SK-N-SH (cell line): ENCODE results near the gene LAMA1. TPM values are rescaled to one million over a fixed set of nuclear protein-coding genes. Genes with fewer than 3 reads are reported as not detected.

Source experiments
- TAF1 ChIP-seq: IDR thresholded peaks from 2 replicates; pipeline ENCODE4 v1.6.1; 2012; ENCODE audit warnings: low read depth, mild to moderate bottlenecking, low read length, moderate library complexity, borderline replicate concordance
- TCF12 ChIP-seq: IDR thresholded peaks from 2 replicates; pipeline ENCODE4 v1.4.0; 2012
- polyA plus RNA-seq, 3 experiments: library from polyadenylated mRNA; depleted of rRNA; stranded (reverse); fragments of >200 nt; gene quantifications; 2 replicates each; pipeline ENCODE4 v1.2.3, GENCODE V29; 2012
- small RNA-seq, 7 experiments: library from RNA; depleted of rRNA; stranded (forward); fragments of <200 nt; gene quantifications; one replicate each; pipeline ENCODE3, GENCODE V24; 2012
- TF ChIP-seq, protein P1 (sequence below): IDR thresholded peaks from 2 replicates; pipeline ENCODE4 v1.4.0; 2012; ENCODE audit warnings: low read depth, borderline replicate concordance

The LAMA1 gene
- polyA plus RNA-seq, 1 of the 3 experiments (the other 2 are of a cell fraction): 0.07 TPM

DNA sequence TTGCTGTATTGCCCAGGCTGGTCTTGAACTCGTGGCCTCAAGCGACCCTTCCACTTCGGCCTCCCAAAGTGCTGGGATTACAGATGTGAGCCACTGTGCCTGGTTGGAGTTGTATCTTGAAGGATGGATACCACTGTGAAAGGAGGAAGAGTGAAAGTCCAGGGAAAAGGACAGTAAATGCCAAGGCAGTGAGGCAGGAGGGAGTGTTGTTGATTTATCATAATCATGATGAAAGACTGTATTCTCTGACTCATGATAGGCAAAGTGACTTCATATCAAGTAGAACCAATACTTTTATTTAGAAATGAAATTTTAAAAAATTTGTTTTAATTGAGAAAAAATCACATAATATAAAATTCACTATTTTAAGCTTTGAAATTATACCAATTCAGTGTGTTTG lies 225.8 kb downstream of the LAMA1 start (continued):
- no peak for TF ChIP-seq TCF12
- TF ChIP-seq, protein P1, sequence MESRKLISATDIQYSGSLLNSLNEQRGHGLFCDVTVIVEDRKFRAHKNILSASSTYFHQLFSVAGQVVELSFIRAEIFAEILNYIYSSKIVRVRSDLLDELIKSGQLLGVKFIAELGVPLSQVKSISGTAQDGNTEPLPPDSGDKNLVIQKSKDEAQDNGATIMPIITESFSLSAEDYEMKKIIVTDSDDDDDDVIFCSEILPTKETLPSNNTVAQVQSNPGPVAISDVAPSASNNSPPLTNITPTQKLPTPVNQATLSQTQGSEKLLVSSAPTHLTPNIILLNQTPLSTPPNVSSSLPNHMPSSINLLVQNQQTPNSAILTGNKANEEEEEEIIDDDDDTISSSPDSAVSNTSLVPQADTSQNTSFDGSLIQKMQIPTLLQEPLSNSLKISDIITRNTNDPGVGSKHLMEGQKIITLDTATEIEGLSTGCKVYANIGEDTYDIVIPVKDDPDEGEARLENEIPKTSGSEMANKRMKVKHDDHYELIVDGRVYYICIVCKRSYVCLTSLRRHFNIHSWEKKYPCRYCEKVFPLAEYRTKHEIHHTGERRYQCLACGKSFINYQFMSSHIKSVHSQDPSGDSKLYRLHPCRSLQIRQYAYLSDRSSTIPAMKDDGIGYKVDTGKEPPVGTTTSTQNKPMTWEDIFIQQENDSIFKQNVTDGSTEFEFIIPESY: no peak
- no peak for TF ChIP-seq TAF1

Small RNA genes lying within 50 kb of the gene (small RNA-seq; reads per million reads assigned to genes)
- gene RNU6-916P: 0 reads per million in 7 experiments

Other genes with a start within 250 kb of the LAMA1 start
- gene LRRC30, start 113.3 kb upstream of the LAMA1 start, polyA plus RNA-seq (2012; rRNA removed): not detected in 2 replicates